OCI-M1 (cell line): ENCODE data around the gene TGIF2.
A peak's percentile ranks its signal among the peaks of the same experiment; 100 is the strongest.
"Not testable (repeated sequence)": the region's sequence is repeated elsewhere in the genome, so short reads cannot be mapped to it uniquely, and the experiment has no call there.

ENCODE experiments used
- DNase-seq: peaks from one replicate; lab custom pipeline; 2025; lab: John Stamatoyannopoulos, UW

TGIF2 gene

DNA sequence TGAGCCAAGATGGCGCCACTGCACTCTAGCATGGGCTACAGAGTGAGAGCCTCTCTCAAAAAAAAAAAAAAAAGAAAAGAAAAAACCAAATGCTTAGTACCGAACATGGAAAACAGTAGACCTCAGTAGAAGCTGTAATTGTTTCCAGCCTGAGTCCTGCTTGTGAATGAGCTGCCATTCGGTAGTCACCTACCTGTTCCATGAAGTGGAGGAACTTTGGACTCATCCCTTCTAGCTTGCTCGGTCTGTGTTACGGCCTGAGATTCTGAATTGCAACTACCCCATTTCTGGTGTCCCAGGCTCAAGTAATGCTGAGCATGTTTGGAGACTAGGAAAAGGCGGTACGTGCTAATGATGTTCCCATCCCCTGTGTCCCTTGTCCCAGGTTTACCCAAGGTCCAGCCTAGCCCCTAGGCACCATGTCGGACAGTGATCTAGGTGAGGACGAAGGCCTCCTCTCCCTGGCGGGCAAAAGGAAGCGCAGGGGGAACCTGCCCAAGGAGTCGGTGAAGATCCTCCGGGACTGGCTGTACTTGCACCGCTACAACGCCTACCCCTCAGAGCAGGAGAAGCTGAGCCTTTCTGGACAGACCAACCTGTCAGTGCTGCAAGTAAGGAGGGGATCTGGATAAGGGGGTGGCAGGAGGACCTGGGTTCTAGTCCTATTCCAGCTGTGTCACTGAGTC is 5.1 kb downstream of the TGIF2 start:
- DNase-seq: no peak

DNA sequence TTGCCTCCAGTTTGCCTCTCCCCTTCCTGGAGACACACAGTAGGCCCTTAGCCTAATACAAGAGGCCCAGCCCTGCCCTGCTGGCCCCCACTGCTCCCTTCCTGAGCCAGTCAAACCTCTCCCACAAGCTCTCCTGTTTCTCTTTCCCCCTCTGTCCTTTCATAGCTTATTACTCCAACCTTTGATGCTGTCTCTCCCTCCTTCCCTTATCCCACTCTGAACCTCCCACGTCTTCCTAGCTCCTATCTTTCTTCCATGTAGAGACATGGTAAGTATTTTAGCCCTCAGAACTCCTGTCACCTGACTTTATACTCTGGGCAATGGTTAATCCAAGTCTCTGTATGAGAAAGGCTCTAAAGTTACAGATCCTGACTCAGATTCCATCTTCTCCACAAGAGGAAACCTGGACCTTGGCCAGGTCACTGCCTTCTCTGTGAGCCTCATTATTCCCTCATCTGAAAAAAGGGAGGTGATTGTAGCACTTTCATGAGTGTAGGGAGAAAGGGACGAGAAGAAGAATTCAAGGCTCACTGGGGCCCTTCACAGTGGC is 6.7 kb downstream of the TGIF2 start:
- DNase-seq: no peak

DNA sequence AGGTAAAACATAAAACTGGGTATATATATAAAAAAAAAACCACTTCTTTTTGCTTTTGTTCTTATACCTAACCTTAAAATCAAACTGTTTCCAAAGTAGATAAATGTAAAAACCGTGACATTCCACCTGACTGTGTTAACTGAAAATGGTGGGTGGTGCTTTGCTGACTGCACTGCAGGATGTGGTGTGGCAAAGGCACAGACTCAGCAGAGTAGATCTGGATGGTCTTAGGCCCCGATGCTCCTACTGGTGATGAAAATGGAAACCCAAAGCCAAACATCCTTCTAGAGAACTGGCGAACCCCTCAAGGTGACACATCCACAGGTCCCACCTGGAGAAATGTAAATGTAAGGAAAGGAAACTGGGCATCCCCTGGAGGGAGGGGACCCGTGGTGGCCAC is 8.9 kb downstream of the TGIF2 start:
- no peak for DNase-seq

DNA sequence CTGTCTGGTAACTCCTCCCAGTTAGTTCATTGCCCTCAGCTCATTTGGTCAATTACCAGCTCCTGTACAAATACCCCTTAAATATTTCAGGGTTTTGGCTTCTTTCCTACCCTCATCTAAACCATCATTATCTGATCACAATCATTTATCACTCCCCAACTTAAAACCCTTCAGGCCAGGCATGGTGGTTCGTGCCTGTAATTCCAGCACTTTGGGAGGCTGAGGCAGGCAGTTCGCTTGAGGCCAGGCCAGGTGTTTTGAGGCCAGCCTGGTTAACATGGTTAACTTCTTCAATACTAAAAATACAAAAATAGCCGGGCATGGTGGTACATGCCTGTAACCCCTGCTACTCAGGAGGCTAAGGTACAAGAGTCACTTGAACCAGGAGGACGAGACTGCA is 9.4 kb downstream of the TGIF2 start:
- no peak for DNase-seq

DNA sequence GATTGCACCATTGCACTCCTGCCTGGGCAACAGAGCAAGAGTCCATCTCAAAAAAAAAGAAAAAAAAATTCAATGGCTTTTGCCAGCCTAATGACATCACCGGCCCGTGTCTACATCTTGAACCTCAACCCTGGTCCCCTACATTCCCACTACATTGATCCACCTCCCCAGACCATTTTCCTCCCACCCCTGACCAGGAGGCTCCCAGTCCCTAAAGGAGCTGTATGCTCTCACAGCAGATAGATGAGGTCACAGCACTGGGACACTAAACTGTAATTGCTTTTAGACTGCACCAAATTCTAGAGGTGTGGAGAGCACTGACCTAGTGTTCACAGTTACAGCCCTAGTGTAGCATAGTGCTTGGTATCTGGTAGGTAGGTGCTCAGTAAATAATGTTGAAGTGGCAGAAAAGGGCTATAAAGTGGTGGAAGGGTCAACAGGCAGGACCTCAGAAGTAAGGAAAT is 10.7 kb downstream of the TGIF2 start:
- DNase-seq: no peak

DNA sequence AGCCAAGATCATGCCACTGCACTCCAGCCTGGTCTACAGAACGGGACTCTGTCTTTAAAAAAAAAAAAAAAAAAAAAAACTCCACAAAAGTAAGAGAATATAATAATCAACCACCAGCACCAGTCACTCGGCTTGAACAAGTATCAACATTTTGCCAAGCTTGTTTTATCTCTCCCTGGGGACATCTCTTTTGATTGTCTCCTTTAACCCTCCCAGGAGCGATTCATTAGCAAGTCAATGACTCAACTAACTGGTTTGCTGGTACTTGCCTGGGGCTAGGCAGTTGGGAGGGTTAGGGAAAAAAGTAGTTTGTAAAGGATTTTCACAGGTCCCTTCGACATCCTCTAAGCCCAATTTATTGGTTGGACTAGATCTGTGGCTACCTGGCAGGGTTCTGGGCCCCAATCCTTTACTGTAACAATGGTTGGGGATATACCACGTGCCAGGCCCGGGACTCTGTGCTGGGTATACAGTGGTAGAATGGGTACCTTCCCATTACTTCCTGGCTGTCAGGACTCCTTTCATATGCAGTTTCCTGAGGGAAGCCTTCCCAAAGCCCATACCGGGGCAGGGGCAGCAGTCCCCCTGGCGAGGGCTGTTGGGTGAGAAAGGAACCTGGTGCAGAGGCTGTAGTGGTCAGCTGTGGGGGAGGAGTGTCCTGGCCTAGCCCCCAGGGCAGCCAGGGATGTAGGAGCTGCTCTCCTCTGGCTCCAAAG is 12.2 kb downstream of the TGIF2 start:
- DNase-seq: no peak

DNA sequence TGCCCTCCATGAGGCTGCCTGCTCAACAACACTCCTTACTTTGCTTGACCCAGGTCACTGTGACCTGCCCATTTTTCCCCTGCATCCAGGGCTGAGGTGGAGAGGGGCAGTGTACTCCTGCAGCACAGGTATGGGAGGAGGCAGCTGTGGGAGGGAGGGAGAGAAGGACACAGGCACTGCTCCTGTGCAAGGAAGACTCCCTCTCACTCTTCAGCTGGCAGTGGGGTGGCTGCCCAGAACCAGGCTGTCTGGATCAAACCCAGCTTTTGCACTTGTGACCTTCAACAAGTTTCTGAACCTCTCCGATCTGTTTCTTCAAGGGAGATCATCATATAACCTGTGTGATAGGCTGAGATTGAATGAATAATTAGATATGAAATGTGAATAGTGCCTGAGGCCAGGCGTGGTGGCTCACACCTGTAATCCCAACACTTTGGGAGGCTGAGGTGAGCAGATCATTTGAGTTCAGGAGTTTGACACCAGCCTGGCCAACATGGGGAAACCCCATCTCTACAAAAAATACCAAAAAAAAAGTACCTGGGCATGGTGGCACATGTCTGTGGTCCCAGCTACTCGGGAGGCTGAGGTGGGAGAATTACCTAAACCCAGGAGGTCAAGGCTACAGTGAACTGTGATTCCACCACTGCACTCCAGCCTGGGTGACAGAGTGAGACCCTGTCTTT is 14.1 kb downstream of the TGIF2 start:
- DNase-seq: no peak

DNA sequence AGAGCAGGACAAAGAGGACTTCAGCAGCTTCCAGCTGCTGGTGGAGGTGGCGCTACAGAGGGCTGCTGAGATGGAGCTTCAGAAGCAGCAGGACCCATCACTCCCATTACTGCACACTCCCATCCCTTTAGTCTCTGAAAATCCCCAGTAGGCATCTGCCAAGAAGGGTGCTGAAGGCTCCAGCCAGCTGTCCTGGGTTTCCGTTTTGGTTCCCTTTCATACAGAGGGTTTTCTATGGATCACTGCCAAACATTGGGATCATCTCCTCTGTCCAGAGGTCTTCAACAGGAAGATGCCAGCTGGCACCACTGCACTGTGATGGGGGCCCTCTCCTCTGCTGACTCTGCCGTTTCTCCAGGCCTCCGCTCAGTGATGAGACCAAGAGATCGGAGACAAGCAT is 17.9 kb downstream of the TGIF2 start:
- no peak for DNase-seq

DNA sequence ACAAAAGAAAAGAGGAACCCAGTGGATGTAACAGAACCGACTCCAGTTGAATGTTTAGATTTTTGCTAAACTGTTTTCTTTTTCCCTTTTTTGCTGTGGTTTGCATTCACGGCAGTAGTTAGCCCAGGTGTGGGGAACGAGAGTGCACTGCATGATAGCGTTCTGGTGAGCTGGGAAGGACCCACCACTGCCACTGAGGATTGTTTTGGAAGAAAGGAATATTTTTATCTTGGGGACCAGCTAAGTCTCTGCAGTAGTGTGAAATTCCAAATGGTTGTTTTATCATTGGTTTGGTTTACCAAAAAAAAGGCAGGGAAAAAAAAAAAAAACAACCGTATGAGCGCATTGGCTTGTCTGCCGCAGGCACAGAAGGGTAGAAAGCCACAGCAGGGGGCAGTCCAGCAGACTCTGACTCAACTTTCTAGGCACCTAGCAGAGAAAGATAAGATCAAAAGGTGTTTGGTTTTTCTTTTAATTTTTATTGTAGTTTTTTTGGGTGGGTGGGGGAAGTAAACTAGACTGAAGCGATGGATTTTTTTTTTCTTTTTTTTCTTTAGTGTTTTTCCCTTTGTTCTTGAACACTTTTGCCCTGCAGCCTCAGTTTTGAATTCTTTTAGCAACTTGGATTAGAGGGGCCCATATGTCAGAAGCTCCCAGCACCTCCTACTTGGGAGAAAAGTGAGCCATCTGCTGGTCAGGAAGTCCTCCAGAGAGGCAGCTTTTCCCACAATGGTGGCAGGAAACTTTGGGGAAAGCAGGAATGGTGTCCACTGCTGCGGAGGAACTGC is 18.7 kb downstream of the TGIF2 start:
- peak; percentile 33 for DNase-seq

DNA sequence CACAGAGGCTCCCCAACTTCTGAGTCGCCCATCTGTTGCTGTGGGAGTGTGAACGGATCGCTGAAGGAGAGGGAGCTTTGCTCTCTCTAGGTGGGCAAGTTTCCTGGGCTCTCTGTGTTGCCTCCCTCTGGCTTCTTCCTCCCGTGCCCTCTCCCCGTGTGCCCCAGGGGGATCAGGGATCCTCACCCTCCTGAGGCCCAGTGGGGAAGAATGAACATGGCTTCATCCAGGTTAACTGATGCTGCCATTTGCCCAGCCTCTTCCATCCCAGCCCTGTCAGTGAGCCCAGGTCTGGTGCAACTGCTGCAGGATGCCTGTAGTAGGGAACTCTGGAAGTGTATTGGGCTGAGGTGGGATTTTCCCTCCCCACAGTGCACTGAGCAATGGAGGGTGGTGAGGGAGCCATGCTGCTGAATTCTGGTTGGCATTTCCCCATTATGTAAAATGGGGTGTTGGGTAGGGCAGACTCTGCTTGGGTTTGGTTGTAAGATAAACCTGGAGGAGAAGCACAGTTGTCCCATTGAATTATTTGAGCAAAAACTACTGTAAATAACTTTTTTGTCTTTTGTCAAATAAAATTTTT is 20.0 kb downstream of the TGIF2 start:
- no peak for DNase-seq

DNA sequence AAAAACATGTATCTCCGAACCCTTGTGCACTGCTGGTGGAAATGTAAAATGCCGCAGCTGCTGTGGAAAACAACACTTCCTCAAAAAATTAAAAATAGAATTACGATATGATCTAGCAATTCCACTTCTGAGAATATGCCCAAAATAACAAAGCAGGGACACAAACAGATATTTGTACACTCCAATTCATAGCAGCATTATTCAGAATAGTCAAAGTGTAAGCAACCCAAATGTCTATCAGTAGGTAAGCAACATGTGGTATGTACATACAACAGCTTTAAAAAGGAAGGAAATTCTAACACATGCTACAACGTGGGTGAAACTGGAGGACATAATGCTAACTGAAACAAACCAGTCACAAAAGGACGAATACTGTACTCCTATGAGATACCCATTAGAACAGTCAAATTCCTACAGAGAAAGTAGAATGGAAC is 26.5 kb downstream of the TGIF2 start:
- peak; percentile 71 for DNase-seq

DNA sequence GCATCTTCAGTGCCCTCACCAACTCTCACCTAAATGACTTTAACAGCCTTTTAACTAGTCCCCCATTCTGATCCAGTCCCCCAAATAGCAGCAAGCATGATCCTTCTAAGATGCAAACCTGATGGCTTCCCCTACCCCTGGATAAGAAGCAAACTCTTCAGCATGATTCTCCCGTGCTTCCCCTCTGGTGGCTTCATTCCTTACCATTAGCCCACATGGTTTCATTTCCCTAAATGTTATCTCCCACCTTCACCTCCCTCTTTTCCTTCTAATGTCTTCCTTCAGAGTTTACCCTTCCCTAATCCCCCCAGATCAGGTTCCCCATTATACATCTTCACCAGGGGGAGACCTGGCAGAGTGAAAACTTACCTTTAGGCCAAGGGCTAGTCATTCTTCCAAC is 28.1 kb downstream of the TGIF2 start:
- no peak for DNase-seq

DNA sequence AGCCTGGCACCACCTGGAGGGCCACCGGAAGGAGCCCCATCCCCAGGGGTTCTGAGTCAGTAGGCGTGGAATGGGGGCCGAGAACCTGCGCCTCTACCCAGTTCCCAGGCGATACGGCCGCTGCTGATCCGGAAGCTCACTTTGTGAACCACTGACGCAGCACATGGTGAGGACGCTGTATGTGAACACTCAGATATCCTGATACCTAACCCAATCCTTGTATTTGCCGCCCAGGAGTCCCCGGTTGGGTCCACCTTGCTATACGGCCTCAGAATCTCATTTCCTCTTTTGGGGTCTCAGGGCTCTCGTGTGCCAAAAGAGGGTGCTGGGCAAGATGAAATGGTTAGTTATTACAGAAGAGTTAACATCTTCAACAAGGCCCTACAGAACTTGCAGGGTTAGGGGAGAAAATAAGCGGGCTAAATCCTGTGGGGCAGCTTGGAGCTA is 31.6 kb downstream of the TGIF2 start:
- DNase-seq: peak; percentile 84

DNA sequence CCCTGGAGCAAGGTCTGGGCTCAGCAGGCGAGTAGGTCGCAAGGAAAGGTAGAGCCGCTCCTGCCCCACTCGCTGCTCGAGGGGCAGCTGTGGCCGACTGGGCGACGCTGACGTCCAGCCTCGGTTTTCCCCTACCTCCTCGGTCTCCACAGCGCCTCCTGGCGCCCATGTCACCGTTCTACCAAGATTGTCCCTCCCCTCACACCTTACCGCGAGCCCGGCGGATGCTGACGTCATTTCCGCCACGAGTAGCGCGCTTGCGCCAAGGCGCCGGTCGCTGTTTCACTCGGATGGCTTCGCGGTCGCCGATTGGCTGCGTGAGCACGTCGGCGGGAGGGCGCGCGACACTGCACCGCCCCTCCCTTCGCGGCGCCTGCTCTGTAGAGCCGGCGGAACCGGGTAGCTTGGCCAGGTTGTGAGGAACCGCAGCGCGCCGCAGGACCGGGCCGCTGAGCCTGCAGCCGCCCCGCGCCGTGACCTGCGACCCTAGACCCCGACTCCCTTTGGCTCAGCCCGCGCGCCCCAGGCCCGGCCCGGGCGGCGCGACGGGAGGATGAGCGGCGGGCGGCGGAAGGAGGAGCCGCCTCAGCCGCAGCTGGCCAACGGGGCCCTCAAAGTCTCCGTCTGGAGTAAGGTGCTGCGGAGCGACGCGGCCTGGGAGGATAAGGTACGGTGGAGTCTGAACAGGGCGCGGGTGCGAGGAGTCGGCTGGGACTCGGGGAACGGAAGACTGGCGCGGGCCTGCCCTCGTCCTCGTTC is 32.2 kb downstream of the TGIF2 start, which contains the start of gene RAB5IF:
Gene RAB5IF (plus strand): TSS at position 381 of the 759 bp plus-strand sequence. CDS start 173 bp downstream, at position 554.
- peak; percentile 99 for DNase-seq

DNA sequence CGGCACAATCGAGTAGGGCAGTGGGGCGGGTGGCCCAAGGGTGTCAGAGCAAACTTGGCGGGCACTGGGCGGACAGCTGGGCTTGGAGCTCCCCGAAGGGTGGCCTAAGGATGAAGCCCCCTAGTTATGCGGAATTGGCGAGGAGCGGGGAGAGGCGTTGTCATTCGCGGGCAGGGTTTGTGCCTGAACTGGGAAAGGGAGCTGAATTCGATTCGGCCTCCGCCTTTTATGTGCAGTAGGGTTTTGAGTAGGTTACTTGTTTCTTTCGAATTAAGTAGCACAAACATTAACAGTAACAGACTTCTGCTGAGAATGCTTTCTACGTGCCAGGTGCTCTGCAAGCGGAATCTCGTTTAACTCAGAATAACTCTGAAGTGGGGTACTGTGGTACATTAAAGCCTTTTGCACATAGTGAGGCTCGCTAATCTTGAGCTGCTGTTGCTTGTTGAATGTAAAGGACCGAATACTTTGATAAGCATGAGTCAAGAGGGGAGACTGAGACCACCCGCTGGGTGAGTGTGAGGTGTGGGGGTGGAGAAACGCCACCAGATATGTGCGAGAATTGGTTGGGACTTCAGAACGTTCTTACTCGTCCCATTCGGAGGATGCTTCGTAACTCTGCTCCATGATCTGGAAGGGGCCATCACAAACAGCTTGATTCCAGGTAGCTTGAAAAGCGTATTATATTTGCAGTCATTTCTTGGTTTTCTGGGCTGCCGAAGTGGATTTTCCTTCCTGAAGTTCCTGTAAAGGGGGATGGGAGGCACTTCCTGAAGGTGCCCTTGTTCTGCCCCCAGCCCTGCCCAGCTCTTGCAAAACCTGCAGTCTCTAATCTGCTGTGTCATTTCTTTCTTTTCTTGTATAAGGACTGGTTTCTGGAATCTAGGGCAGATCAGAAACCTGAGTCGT is 33.0 kb downstream of the TGIF2 start:
- peak; percentile 67 for DNase-seq

DNA sequence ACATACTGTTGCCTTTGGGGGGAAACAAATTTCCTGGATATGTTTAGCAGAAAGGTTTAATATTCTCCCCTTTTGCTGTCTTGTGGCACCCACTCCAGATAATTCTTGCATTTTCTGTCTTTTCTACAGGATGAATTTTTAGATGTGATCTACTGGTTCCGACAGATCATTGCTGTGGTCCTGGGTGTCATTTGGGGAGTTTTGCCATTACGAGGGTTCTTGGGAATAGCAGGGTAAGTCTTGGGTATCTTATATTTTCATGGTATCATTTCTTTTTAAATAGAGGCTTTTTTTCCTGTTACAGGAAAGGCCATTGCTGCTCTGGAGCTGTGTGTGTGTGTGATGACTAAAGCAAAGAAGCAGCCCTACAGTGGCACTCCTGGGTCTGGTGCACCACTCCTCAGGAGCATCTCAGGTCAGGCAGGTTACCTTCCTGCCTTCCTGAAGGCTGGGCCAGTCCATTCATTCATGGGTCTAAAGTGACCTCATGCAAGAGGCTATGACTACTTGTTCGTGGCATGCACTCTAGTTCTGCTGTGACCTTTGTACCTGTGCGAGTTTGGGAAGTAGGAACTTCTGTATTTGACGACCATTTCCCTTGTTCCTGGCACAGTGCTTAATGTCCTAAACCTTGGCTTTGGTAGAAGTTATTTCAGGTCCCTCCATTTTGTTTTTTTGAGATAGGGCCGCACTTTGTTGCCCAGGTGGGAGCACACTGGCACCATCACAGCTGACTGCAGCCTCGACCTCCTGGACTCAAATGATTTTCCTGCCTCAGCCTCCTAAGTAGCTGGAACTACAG is 34.4 kb downstream of the TGIF2 start:
- no peak for DNase-seq

DNA sequence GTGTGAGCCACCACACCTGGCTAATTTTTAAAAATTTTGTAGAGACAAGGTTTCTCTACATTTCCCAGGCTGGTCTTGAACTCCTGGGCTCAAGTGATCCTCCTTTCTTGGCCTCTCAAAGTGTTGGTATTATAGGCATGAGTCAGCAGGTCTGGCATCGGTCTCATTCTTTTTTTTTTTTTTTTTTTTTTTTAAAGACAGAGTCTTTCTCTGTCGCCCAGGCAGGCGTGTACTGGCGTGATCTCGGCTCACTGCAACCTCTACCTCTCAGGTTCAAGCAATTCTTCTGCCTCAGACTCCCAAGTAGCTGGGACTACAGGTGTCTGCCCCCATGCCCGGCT is 35.0 kb downstream of the TGIF2 start:
- DNase-seq: not testable (repeated sequence)

DNA sequence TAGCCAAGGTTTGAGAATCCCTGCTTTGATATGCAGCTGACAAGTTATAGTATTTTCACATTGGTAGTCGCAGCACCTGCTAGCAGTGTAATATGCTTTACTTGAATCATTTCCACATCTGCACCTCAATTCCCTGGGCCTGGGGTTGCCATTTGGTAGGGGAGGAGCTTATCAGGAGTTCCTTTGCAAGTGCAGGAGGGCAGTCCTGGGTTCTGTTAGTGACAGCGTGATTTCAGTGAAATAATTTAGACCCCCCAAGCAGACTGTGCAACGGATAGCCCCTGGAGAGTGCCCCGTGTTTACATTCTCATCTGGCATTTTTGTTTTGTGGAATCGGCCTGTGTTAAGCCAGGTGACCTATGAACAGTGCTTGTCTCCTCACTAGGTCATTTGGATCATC is 38.2 kb downstream of the TGIF2 start:
- no peak for DNase-seq

DNA sequence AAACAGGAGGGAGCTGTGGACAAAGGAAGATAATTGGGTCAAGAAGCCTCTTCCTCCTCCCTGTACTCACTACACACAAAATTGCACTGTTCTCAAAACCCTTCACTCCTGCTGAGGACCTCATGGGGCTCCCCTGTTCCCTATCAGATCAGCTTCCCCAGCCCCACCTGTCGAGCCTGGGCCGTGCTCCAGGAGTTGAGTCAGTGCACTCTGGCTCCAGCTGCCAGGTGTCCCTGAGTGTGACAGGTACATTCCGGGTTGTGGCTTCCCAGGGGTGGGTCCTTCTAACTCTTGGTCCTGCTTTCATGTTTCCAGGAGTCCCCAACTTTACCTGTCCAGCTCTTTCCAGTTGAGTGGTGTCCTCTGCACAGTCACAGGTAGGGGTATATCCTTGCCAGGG is 40.6 kb downstream of the TGIF2 start:
- no peak for DNase-seq
